Neural crest cell (in vitro differentiated cells): Measurements from ENCODE around the gene KRT35. TPM values are rescaled to one million over a fixed set of nuclear protein-coding genes. Genes with fewer than 3 reads are reported as not detected.

Experiments used
- DNase-seq: peaks from one replicate; pipeline ENCODE4 v3.0.0; 2021; ENCODE audit warnings: low read depth, mixed read lengths, low spot score
- H3K27ac Mint-ChIP-seq: one replicate; pipeline ENCODE4 v1.8.0; 2021; ENCODE audit warnings: mild to moderate bottlenecking, mixed read lengths; ENCODE audit not compliant: unreplicated experiment
- H3K27me3 Mint-ChIP-seq: 2 replicates; pipeline ENCODE4 v1.8.0; 2021; ENCODE audit warnings: low read depth, mild to moderate bottlenecking, mixed read lengths
- H3K36me3 Mint-ChIP-seq: 2 replicates; pipeline ENCODE4 v1.8.0; 2021; ENCODE audit warnings: low read depth, mild to moderate bottlenecking, mixed read lengths
- H3K4me1 Mint-ChIP-seq: 2 replicates; pipeline ENCODE4 v1.8.0; 2021; ENCODE audit warnings: mixed read lengths
- H3K4me3 Mint-ChIP-seq: one replicate; pipeline ENCODE4 v1.8.0; 2021; ENCODE audit warnings: mild to moderate bottlenecking, mixed read lengths
- H3K9me3 Mint-ChIP-seq: 2 replicates; pipeline ENCODE4 v1.8.0; 2021; ENCODE audit warnings: mixed read lengths
- CTCF ChIP-seq: fragments of 200-600 bp; sonication (generic); conservative IDR thresholded peaks from 2 replicates; pipeline ENCODE4 v1.5.0; 2021; ENCODE audit warnings: antibody characterized with exemption, mild to moderate bottlenecking
- total RNA-seq: library from RNA; stranded (reverse); gene quantifications from 2 replicates; pipeline ENCODE4 v1.2.1, GENCODE V29; 2021

The KRT35 gene
- total RNA-seq, 1 donor from 2014 or later: not detected

GRCh38 chr17:41520821-41521521 is 40.0 kb upstream of the KRT35 start:
- no peak for TF ChIP-seq CTCF
- Mint-ChIP-seq H3K4me3 (no peak overlapping the region), H3K4me1 (no peaks in the 10 kb centered on the region)

GRCh38 chr17:41519501-41520224 is 38.7 kb upstream of the KRT35 start:
- H3K4me1 Mint-ChIP-seq: no peaks in the 10 kb centered on the region
- H3K4me3 Mint-ChIP-seq: no peak overlapping the region
- DNase-seq: no peak
- H3K9me3 Mint-ChIP-seq: no peaks in the 10 kb centered on the region
- H3K36me3 Mint-ChIP-seq: no peaks in the 10 kb centered on the region
- no peak overlapping the region for H3K27ac Mint-ChIP-seq
- H3K27me3 Mint-ChIP-seq: peaks cover 11% of the 10 kb centered on the region
- TF ChIP-seq CTCF: no peak

More at GRCh38 chr17:41520821-41521521, 40.0 kb upstream of the KRT35 start:
- Mint-ChIP-seq H3K36me3 (no peaks in the 10 kb centered on the region), H3K27ac (no peak overlapping the region), H3K9me3 (no peaks in the 10 kb centered on the region), H3K27me3 (peaks cover 23% of the 10 kb centered on the region)
- DNase-seq: no peak

- no peak for DNase-seq
- TF ChIP-seq CTCF: no peak
- Mint-ChIP-seq H3K27ac (no peak within 1 kb of the TSS), H3K9me3 (no peaks in the 10 kb centered on the region), H3K36me3 (no peaks in the 10 kb centered on the region), H3K27me3 (peaks cover 5% of the 10 kb centered on the region), H3K4me3 (no peak within 1 kb of the TSS), H3K4me1 (no peaks in the 10 kb centered on the region)
These were observed 38.0 kb upstream of the KRT35 start, which contains the start of gene KRT15 for GRCh38 chr17:41518789-41519449. KRT15 (minus strand) TSS chr17:41518890; CDS start chr17:41518827, 63 bp downstream.

- Mint-ChIP-seq H3K36me3 (no peaks in the 10 kb centered on the region), H3K27ac (no peak overlapping the region), H3K4me3 (no peak overlapping the region), H3K9me3 (no peaks in the 10 kb centered on the region), H3K27me3 (peaks cover 5% of the 10 kb centered on the region), H3K4me1 (no peaks in the 10 kb centered on the region)
- DNase-seq: no peak
- no peak for TF ChIP-seq CTCF
These were observed 37.1 kb upstream of the KRT35 start for GRCh38 chr17:41518031-41518430.

GRCh38 chr17:41516830-41517283 is 35.9 kb upstream of the KRT35 start:
- Mint-ChIP-seq H3K27ac (peak overlapping the region; percentile 43), H3K36me3 (no peaks in the 10 kb centered on the region), H3K4me1 (no peaks in the 10 kb centered on the region), H3K4me3 (no peak overlapping the region), H3K27me3 (peaks cover 5% of the 10 kb centered on the region), H3K9me3 (no peaks in the 10 kb centered on the region)
- no peak for TF ChIP-seq CTCF
- no peak for DNase-seq
